ENCODE measurements around the gene ARID5A. TPM values are rescaled to one million over a fixed set of nuclear protein-coding genes. Genes with fewer than 3 reads are reported as not detected.
A peak's percentile ranks its signal among the peaks of the same experiment; 100 is the strongest.
"Not testable (repeated sequence)": the region's sequence is repeated elsewhere in the genome, so short reads cannot be mapped to it uniquely, and the experiment has no call there.

The ARID5A gene
- total RNA-seq, 2 experiments from 2014 or later: 326 to 342 TPM

- no peaks in the 10 kb centered on the region for H3K27me3 ChIP-seq (ENCODE audit: control insufficient read depth in 1 of 2, insufficient read depth in 2 of 2, low read length in 2 of 2)
- Mint-ChIP-seq H3K9me3 (no peaks in the 10 kb centered on the region), H3K27ac (peak overlapping the region; percentile 79), H3K27me3 (no peaks in the 10 kb centered on the region), H3K36me3 (ENCODE audit: low read depth) (peaks cover 28% of the 10 kb centered on the region), H3K4me3 (peak overlapping the region; percentile 70), H3K4me1 (ENCODE audit: low read depth) (peaks cover 29% of the 10 kb centered on the region)
- ATAC-seq (ENCODE audit: poor library complexity) (peak; percentile 8), DNase-seq (peak in 4 of 14 experiments; percentile 21 to 49 (median 28))
- intact Hi-C loops (cut with DNase I, micrococcal nuclease): loop anchor here in 1 of 2 experiments (2.0 kb wide), 1 partner anchor 15 kb away; no protein-coding TSS in a partner anchor
- no peak overlapping the region for H3K4me3 ChIP-seq (ENCODE audit: low read length)
- no peak overlapping the region for H3K27ac ChIP-seq (ENCODE audit: low read depth in 1 of 2, low read length in 2 of 2)
- ChIA-PET POLR2A (interaction anchor here (1.1 to 6.7 kb wide), 7 partner anchors 9 to 263 kb away, joined by 3 to 145 read pairs (median 5); partner anchors contain the start of genes ARID5A, CNNM3 and KANSL3), CTCF (interaction anchor here (1.0 to 1.9 kb wide), 8 partner anchors 10 to 146 kb away, joined by 3 to 54 read pairs (median 9); partner anchors contain the start of gene ARID5A)
- TF ChIP-seq CTCF (IDR thresholded peaks at IDR 0.05): no peak
- H3K4me1 ChIP-seq (ENCODE audit: insufficient read depth, low read length): peaks cover 22% of the 10 kb centered on the region
- H3K9me3 ChIP-seq (ENCODE audit: control insufficient read depth in 1 of 2, insufficient read depth in 1 of 2, low read length in 2 of 2): no peaks in the 10 kb centered on the region
- peaks cover 44% of the 10 kb centered on the region for H3K36me3 ChIP-seq (ENCODE audit: insufficient read depth, low read length)
These were observed 16.8 kb downstream of the ARID5A start for GRCh38 chr2:96553176-96553956.

- H3K27me3 Mint-ChIP-seq: not testable (repeated sequence)
- peaks cover 22% of the 10 kb centered on the region for H3K4me1 ChIP-seq (ENCODE audit: insufficient read depth, low read length)
These were observed 17.4 kb downstream of the ARID5A start for GRCh38 chr2:96553957-96554292.

GRCh38 chr2:96554293-96555145 is 18.0 kb downstream of the ARID5A start:
- H3K4me1 ChIP-seq (ENCODE audit: insufficient read depth, low read length): peaks cover 20% of the 10 kb centered on the region
- intact Hi-C loops (cut with DNase I, micrococcal nuclease): loop anchor here (1.0 to 2.0 kb wide), 7 partner anchors 16 to 195 kb away; no protein-coding TSS in a partner anchor
- H3K4me3 ChIP-seq (ENCODE audit: low read length): peak overlapping the region; percentile 7
- ATAC-seq (ENCODE audit: poor library complexity) (peak; percentile 56), DNase-seq (peak; percentile 57 to 88 (median 67))
- Mint-ChIP-seq H3K27ac (peak overlapping the region; percentile 79), H3K4me3 (no peak overlapping the region), H3K36me3 (ENCODE audit: low read depth) (peaks cover 21% of the 10 kb centered on the region), H3K9me3 (no peaks in the 10 kb centered on the region), H3K4me1 (ENCODE audit: low read depth) (peaks cover 29% of the 10 kb centered on the region), H3K27me3 (no peaks in the 10 kb centered on the region)
- ChIA-PET CTCF (interaction anchor here (0.6 to 1.9 kb wide), 15 partner anchors 8 to 407 kb away, joined by 3 to 54 read pairs (median 4); partner anchors contain the start of gene ARID5A), POLR2A (interaction anchor here (0.6 to 6.7 kb wide), 11 partner anchors 10 to 1460 kb away, joined by 3 to 145 read pairs (median 4); partner anchors contain the start of genes ARID5A, CNNM3 and KANSL3)
- peaks cover 32% of the 10 kb centered on the region for H3K36me3 ChIP-seq (ENCODE audit: insufficient read depth, low read length)
- no peak overlapping the region for H3K27ac ChIP-seq (ENCODE audit: low read depth in 1 of 2, low read length in 2 of 2)
- TF ChIP-seq CTCF (IDR thresholded peaks at IDR 0.05): peak; percentile 98
- no peaks in the 10 kb centered on the region for H3K9me3 ChIP-seq (ENCODE audit: control insufficient read depth in 1 of 2, insufficient read depth in 1 of 2, low read length in 2 of 2)
- H3K27me3 ChIP-seq (ENCODE audit: control insufficient read depth in 1 of 2, insufficient read depth in 2 of 2, low read length in 2 of 2): no peaks in the 10 kb centered on the region

More at GRCh38 chr2:96553957-96554292, 17.4 kb downstream of the ARID5A start:
- Mint-ChIP-seq H3K27ac (peak overlapping the region; percentile 79), H3K36me3 (ENCODE audit: low read depth) (peaks cover 22% of the 10 kb centered on the region), H3K4me1 (ENCODE audit: low read depth) (peaks cover 29% of the 10 kb centered on the region)
- ATAC-seq (ENCODE audit: poor library complexity); H3K9me3 ChIP-seq (ENCODE audit: control insufficient read depth in 1 of 2, insufficient read depth in 1 of 2, low read length in 2 of 2); H3K4me3 Mint-ChIP-seq; H3K27ac ChIP-seq (ENCODE audit: low read depth in 1 of 2, low read length in 2 of 2); H3K9me3 Mint-ChIP-seq; H3K27me3 ChIP-seq (ENCODE audit: control insufficient read depth in 1 of 2, insufficient read depth in 2 of 2, low read length in 2 of 2); DNase-seq: not testable (repeated sequence)
- Histone ChIP-seq H3K4me3 (ENCODE audit: low read length) (peak overlapping the region; percentile 7), H3K36me3 (ENCODE audit: insufficient read depth, low read length) (peaks cover 38% of the 10 kb centered on the region)
- ChIA-PET CTCF (interaction anchor here (0.6 to 1.9 kb wide), 15 partner anchors 9 to 406 kb away, joined by 3 to 54 read pairs (median 4); partner anchors contain the start of gene ARID5A), POLR2A (interaction anchor here (0.6 to 6.7 kb wide), 11 partner anchors 9 to 1461 kb away, joined by 3 to 145 read pairs (median 4); partner anchors contain the start of genes ARID5A, CNNM3 and KANSL3)
- intact Hi-C loops (cut with DNase I, micrococcal nuclease): loop anchor here (1.0 to 2.0 kb wide), 7 partner anchors 15 to 195 kb away; no protein-coding TSS in a partner anchor

Data from CD4-positive, alpha-beta T cell (primary cell).